ENCODE data around the gene CMTM8. TPM values are rescaled to one million over a fixed set of nuclear protein-coding genes. Genes with fewer than 3 reads are reported as not detected.

The CMTM8 gene
- total and polyA plus RNA-seq, 8 donors: 1.3 to 8.1 (median 5.3) TPM; not detected in 2

DNA sequence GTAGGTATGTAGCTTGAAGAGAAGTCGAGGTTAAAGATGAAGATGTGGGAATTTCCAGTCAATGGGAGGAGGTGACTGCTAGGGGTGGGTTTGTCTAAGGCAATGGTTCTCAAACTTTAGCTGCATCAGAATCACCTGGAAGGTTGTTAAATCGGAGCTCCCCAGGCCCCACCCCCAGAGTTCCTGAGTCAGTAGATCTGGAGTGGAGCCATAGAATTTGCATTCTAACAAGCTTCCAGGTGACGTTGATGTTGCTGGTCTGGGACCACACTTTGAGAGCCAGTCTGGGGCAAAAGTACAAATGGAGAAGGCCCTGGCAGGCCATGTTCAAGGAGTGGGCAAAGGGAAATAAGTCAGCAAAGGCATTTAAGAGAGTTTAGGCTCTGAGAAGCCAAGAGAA, 69.1 kb downstream of the CMTM8 start:
- no peak for DNase-seq
- Histone ChIP-seq H3K4me1 (peaks cover 0 to 32% (median 23%) of the 10 kb centered on the region in 4 donors), H3K27me3 (no peaks in the 10 kb centered on the region), H3K27ac (no peak overlapping the region), H3K36me3 (no peaks in the 10 kb centered on the region), H3K4me3 (no peak overlapping the region), H3K9me3 (no peaks in the 10 kb centered on the region)
- intact Hi-C loops (cut with DNase I; ENCODE audit: low total_unique reads): no loop called here
- TF ChIP-seq EP300 (IDR thresholded peaks at IDR 0.05): no peak
- TF ChIP-seq POLR2A (IDR thresholded peaks at IDR 0.05): no peak
- TF ChIP-seq POLR2AphosphoS5 (IDR thresholded peaks at IDR 0.05): no peak
- TF ChIP-seq CTCF (IDR thresholded peaks at IDR 0.05): no peak
- 61 to 73% (median 69%) methylated on average over 3 of the region's 3 CpGs for WGBS, 5 donors

DNA sequence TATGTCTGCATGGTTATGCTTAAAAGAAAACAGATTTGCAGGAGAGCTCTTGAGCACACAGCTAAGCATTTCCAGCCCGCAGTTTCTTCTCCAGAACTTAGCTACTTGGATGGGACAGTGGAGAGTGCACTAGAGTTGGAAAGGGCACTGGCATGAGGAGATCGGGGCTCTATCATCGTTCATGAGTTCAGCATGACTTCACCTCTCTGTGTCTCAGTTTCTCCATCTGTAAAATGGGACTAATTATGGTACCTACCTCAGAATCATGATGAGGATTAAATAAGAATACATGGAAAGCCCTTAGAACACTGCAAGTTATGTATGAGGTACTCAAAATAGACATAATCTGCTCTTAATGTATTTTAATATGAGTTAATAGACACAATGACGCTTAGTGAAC, 69.9 kb downstream of the CMTM8 start:
- DNase-seq: no peak
- Histone ChIP-seq H3K27ac (no peak overlapping the region), H3K36me3 (no peaks in the 10 kb centered on the region), H3K9me3 (no peaks in the 10 kb centered on the region), H3K27me3 (no peaks in the 10 kb centered on the region), H3K4me1 (peaks cover 1 to 26% (median 19%) of the 10 kb centered on the region in 4 donors), H3K4me3 (no peak overlapping the region)
- intact Hi-C loops (cut with DNase I; ENCODE audit: low total_unique reads): no loop called here
- TF ChIP-seq POLR2AphosphoS5 (IDR thresholded peaks at IDR 0.05): no peak
- no peak for TF ChIP-seq EP300 (IDR thresholded peaks at IDR 0.05)
- no peak for TF ChIP-seq CTCF (IDR thresholded peaks at IDR 0.05)
- TF ChIP-seq POLR2A (IDR thresholded peaks at IDR 0.05): no peak
- WGBS, 5 donors: 91 to 99% (median 97%) methylated on average over 4 of the region's 4 CpGs

DNA sequence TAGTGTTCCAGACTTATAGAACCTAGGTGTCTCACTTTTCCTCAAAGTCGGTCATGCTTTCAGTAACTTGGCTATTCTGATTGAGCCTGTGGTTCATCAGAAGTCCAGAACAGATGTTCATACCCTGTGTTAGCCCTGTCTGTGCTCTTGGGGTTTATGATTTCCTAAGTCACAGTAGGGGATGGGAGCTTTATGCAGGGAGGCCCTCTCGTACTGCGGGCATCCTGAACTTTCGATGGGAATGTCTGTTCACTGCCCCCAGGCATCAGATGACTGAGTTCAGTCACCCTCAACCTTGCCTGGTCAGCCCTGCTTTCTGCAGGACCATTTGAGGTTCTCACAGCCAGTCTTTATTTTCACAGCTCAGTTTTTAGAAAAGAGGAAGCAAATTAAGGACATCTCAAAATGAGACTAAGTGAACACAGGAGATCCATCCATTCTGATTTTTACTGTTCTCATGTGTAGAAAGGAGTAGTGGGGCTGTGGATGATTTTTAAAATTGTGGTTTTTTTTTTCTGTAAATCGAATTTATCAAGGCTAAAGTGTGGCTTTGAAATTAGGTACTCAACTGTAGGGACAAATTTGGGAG, 71.3 kb downstream of the CMTM8 start:
- Histone ChIP-seq H3K27ac (no peak overlapping the region), H3K36me3 (no peaks in the 10 kb centered on the region), H3K4me3 (no peak overlapping the region), H3K9me3 (no peaks in the 10 kb centered on the region), H3K27me3 (no peaks in the 10 kb centered on the region), H3K4me1 (peaks cover 6 to 19% (median 8%) of the 10 kb centered on the region in 4 donors)
- TF ChIP-seq CTCF (IDR thresholded peaks at IDR 0.05) (no peak), EP300 (IDR thresholded peaks at IDR 0.05) (no peak), POLR2A (IDR thresholded peaks at IDR 0.05) (no peak), POLR2AphosphoS5 (IDR thresholded peaks at IDR 0.05) (no peak)
- intact Hi-C loops (cut with DNase I; ENCODE audit: low total_unique reads): no loop called here
- WGBS, 5 donors: 87 to 94% (median 91%) methylated on average over 5 of the region's 5 CpGs
- no peak for DNase-seq

DNA sequence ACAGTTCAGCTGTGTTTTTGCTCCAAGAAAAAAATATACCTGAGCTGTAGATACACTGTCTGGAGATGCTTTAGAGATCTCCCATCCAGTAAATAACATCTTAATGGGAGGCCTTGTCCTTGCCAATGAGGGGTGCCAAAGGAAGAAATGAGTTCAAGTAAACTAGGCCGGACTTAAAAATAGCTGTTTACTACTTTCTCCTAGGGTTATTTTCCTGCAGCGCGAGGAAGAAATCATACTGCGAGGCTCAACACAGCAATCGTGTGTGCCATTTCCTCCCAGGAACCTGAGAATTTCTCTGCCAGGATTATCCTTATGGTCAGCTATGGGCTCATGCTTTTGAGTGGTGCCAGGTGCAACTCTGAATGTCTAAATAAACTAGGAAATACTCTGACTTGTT, 71.9 kb downstream of the CMTM8 start:
- H3K4me1 ChIP-seq: peaks cover 0 to 14% (median 5%) of the 10 kb centered on the region in 4 donors
- H3K27ac ChIP-seq: no peak overlapping the region
- no peak for TF ChIP-seq CTCF (IDR thresholded peaks at IDR 0.05)
- no peak for TF ChIP-seq EP300 (IDR thresholded peaks at IDR 0.05)
- no peak for DNase-seq
- no peaks in the 10 kb centered on the region for H3K36me3 ChIP-seq
- H3K9me3 ChIP-seq: no peaks in the 10 kb centered on the region
- H3K27me3 ChIP-seq: no peaks in the 10 kb centered on the region
- intact Hi-C loops (cut with DNase I; ENCODE audit: low total_unique reads): no loop called here
- WGBS, 5 donors: 64 to 84% (median 78%) methylated on average over 5 of the region's 5 CpGs
- H3K4me3 ChIP-seq: no peak overlapping the region
